Activated T-helper 1 cell treated with Interleukin-2 at 50 U/mL for 16 hours (primary cell): ENCODE measurements around the gene PPP1R7.
A peak's percentile ranks its signal among the peaks of the same experiment; 100 is the strongest.

ENCODE experiments used
- DNase-seq: peaks from one replicate; pipeline ENCODE4 v3.0.0-alpha.2; 2020; ENCODE audit warnings: low read depth

PPP1R7 gene

DNA sequence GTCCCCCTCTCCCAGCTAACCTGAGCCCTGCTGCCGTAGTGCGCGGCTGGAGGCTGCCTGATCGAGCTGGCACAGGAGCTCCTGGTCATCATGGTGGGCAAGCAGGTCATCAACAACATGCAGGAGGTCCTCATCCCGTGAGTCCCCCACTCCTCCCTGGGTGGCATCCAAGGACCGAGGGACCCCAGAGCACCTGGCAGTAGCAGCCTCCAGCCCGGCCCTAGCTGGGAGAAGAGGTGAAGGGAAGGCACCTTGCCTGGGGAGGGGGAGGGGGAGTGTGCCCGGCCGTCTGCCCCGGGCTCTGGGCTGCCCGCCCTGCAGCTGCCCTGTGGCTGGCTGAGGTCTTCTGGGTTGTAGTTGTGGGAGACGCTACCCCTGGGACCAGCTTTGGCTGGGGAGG, 64.5 kb downstream of the PPP1R7 start:
- no peak for DNase-seq

DNA sequence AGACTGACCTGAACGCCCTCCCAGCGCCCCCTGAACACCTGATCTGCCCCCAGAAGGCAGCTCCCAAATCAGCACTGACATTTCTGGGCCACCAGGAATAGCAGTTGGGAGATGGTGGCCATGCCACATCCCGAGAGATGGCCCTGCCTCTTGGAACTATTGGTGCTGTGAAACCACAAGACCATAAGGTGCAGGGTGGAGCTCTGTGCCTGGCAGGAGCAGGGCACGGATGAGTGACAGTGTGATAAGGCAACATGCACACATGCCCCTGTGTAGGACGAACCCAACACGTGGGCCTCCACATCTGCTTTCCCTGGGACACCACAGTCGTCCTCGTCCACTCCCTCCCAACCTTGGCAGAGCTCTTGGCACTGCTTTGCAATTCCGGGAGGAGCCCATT, 65.2 kb downstream of the PPP1R7 start:
- DNase-seq: no peak

DNA sequence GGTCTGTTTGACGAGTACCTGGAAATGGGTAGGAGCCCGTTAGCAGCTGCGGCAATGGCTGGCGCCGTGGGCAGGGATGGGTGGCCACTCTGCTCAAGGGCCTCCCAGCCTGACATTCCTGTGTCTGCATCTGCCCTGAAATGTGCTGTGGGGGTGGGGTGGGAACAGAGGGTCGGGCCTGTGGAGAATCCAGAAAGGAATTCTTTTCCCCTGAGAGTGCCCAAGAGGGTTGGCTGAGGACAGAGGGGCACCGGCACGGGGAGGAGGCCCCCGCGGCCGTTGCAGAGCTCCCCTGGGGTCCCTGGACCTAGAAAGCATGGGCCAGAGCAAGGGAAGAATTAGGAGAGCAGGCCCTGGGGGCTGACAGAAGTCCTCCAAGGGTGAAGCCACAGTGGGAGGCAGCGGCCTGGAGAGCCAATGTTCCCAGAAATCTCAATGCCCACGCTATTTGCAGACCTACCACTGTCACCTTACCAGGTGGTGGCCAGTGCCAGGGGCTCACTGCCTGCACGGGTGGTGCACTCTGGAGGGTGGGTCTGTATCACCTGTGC, 66.0 kb downstream of the PPP1R7 start:
- no peak for DNase-seq

DNA sequence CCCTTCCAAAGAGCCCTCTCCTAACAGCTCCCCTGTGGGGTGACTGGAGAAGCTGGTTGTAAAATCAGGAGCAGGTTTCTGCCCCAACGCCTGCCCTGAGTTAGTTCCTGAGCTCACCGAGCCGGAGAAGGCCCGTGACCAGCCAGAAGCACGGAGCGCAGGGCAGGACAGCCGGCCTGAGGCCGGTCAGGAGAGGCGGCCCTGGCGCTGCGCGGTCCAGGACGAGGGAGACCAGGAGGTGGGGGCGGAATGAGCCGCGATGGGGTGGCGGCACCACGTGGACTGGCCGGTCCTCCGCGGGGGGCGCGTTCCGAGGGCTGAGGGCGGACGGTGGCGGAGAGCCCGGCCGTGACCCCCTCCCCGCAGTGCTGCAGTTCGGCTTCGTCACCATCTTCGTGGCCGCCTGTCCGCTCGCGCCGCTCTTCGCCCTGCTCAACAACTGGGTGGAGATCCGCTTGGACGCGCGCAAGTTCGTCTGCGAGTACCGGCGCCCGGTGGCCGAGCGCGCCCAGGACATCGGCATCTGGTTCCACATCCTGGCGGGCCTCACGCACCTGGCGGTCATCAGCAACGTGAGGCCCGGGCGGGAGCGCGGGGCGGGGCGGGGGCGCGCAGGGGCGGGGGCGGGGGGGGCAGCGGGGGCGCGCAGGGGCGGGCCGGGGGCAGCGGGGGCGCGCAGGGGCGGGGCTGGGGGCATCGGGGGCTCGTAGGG, 67.2 kb downstream of the PPP1R7 start:
- DNase-seq: peak; percentile 11

- peak; percentile 9 for DNase-seq
These were observed 68.1 kb downstream of the PPP1R7 start for GRCh38 chr2:241218131-241219029.

GRCh38 chr2:241219030-241219382, 68.7 kb downstream of the PPP1R7 start:
- DNase-seq: no peak

- no peak for DNase-seq
These were observed 69.6 kb downstream of the PPP1R7 start for GRCh38 chr2:241219856-241220356.

DNA sequence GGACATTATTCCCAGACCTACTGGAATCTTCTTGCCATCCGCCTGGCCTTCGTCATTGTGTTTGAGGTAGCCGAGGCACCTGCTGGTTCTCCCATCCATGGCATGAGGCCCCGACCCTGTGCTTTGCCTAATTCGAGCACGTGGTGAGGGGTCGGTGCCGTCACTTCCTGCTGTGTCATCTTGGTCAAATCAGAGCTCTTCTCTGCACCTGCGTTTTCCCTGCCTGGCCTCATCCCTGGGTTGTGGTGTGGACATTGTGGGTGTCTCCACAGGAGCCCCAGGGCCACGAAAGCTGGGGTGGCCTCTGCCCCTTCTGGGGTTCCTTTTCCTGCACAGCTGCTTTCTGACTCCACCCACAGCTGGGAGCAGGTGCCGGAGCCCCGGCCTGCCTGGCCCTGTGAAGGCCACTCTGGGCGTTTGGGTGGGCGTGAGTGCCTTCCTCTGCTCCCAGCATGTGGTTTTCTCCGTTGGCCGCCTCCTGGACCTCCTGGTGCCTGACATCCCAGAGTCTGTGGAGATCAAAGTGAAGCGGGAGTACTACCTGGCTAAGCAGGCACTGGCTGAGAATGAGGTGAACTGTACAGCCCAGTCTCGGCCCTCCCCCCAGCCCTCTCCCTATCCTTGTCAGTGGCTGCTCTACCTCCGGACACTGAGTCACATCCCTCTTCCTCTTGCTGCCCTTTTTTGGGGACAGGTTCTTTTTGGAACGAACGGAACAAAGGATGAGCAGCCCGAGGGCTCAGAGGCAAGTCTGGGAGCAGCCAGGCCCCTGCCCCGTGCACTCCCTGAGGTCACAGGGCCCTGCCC, 73.1 kb downstream of the PPP1R7 start:
- DNase-seq: no peak

DNA sequence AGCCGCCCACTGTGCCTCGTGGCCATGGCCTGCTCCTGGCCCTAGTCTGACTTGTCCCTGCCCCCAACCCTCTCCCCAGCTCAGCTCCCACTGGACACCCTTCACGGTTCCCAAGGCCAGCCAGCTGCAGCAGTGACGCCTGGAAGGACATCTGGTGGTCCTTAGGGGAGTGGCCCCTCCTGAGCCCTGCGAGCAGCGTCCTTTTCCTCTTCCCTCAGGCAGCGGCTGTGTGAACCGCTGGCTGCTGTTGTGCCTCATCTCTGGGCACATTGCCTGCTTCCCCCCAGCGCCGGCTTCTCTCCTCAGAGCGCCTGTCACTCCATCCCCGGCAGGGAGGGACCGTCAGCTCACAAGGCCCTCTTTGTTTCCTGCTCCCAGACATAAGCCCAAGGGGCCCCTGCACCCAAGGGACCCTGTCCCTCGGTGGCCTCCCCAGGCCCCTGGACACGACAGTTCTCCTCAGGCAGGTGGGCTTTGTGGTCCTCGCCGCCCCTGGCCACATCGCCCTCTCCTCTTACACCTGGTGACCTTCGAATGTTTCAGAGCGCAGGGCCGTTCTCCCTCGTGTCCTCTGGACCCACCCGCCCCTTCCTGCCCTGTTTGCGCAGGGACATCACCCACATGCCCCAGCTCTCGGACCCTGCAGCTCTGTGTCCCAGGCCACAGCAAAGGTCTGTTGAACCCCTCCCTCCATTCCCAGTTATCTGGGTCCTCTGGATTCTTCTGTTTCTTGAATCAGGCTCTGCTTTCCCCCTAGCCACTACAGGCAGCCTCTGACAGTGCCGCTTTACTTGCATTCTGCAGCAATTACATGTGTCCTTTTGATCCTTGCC, 74.0 kb downstream of the PPP1R7 start:
- DNase-seq: no peak

DNA sequence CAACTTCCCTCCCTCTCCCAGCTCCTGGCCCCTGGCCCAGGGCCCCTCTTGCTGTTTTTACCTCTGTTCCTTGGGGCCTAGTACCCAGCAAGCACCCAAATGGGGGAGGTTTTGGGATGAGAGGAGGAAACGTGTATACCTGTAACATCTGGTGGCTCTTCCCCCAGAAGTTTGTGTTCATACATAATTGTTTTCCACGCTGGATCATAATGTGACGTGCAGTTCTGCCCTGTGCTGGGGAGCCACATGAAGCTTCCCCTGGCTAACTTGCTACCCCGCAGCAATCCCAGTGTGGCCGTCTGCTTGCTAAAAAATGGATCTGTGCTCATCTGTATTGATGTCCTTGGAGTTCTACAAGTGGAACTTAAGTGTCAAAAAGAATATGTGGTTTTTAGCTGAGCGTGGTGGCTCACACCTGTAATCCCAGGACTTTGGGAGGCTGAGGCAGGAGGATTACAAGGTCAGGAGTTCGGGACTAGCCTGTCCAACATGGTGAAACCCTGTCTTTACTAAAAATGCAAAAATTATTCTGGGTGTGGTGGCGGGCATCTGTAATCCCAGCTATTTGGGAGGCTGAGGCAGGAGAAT, 74.7 kb downstream of the PPP1R7 start:
- DNase-seq: no peak

DNA sequence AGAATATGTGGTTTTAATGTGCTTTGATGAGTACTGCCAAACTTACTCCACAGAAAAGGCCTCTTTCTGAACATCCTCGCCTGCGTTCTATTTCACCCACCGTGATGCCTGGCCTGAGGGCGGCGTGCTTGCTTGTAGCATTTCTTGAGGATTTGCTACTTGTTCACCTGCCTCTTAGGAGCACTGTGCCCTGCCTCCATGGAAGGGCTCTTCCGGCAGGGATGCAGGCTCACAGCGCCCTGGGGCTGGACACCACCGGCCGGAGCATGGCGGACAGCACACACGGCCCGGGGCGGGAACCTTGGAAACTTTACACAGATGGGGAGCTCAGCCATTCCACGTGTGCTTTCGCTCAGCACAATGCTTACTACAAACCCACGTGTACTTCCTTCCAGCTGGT, 75.3 kb downstream of the PPP1R7 start:
- DNase-seq: no peak

GRCh38 chr2:241225983-241226382, 75.7 kb downstream of the PPP1R7 start:
- no peak for DNase-seq

GRCh38 chr2:241226723-241227572, 76.7 kb downstream of the PPP1R7 start:
- no peak for DNase-seq

DNA sequence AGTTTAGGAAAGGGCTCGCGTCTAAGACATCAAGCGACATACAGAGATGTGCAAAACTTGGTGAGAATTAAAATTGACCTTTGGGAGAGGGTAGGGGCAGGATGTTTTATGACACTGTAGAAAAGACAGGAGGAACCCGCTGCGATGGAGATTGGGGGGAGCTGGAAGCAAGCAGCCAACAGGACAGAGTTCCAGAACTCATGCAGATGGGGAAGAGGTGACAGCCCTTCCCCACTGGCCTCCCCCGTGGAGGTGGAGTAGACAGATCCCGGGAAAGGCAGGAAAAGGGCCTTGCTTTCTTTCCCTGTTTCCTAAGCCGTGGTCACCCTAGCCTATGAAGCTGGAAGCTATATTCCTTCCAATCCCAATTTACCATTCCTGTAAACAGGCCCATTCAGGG, 77.3 kb downstream of the PPP1R7 start:
- DNase-seq: no peak

- DNase-seq: no peak
These were observed 78.0 kb downstream of the PPP1R7 start for GRCh38 chr2:241228081-241228859.

DNA sequence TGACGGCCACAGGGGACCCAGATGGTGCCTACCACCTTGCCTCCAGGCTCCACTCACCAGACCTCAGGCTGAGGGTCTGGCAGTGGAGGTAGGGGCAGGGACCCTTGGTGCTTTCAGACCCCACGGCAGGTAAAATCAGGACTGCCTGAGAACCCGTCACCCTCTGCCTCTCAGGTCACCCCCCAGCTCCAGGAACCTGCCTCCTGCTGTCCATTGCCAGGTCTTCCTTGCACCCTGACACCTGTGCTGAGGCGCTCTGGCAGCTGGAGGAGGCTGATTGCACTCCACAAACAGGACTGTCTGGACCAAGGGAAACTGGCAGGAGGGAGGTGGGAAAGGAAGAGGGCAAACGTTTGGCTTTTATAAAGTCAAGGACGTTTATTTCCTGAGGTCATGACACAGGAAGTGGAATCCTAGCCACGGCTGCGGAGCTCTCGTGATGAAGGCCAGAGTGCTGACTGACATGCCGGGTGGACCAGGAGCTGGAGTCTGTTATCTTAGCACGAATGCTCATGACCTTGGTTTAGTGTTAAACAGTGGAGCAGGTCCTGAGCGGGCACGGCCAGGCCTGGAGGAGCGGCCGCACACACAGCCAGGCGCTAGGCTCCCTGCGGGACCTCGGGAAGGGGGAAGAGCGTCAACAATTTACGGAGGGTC, 78.7 kb downstream of the PPP1R7 start:
- no peak for DNase-seq

DNA sequence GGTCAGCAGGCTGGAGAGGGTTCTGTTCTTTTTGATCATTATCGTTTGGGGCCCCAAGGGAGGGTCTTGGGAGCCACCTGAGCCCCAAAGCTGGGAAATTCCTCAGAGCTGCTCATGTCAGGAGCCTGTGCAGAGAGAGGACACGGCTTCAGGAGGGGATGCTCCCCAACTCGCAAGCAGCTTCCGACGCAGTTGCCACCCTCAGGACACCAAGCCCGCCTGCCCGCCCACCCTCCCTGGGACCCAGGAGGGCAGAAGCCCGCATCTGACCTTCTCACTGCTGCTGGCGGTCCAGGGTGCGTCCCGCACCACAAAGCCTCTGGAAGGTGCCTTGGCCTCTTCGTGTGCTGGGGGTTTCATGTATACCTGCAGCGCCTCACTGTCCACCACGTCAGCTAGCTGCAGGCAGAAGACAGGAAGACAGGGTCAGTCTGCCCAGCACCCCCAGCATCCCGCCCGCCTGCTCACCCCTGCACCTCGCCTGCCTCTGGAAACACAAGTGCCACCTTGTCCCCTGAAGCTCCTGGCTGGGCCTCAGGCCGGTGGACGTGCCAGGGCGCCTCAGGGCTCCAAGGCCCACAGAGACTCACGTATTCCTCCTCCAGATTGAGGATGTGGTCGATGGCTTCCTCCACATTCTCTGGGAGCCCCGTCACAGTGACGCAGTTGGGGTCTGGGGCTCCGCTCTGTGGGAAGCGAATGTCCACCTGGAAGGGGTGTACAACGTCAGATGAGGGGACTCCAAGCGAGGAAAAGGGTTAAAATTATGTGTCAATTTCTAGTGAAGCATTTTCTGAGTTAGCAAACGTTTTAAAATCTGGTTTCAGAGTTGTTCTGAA, 79.5 kb downstream of the PPP1R7 start:
- no peak for DNase-seq

DNA sequence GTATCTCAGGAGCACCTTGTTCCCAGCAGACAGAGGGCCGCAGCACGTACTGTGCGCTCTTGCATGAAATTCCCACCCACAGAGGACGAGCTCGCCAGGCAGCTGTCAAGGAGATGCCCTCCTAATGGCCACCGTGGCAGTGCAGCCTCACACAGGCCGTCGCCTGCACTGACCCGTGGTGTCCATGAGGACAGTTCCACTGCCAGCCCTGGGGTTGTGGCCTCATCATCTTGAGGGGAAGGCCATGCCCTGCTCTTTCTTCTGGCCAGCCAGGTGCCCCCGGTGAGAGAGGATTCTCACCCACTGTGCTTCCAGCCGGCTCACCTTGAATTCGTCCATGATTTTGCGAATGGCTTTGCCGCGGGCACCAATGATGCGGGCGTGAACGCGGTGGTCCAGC, 80.2 kb downstream of the PPP1R7 start:
- no peak for DNase-seq
